Keratinocyte (primary cell): ENCODE results near the gene ACP7.

ENCODE experiments used
- EZH2 ChIP-seq: IDR thresholded peaks from one replicate; pipeline ENCODE4 v1.6.1; 2012; ENCODE audit warnings: inconsistent platforms, mild to moderate bottlenecking, low read length, moderate library complexity
- TF ChIP-seq, protein P1 (sequence below), 3 experiments: IDR thresholded peaks in 1 of 3; conservative IDR thresholded peaks in 1 of 3; optimal IDR thresholded peaks in 1 of 3; 2 replicates in 2 of 3; 3 replicates in 1 of 3; pipeline versions ENCODE3 to v1.5.1; 2011; ENCODE audit warnings: low read length in 3 of 3, mild to moderate bottlenecking in 3 of 3, moderate library complexity in 2 of 3, control low read depth in 1 of 3, inconsistent platforms in 1 of 3; ENCODE audit not compliant: insufficient read depth in 2 of 3; ENCODE audit errors: extremely low read depth in 1 of 3

DNA sequence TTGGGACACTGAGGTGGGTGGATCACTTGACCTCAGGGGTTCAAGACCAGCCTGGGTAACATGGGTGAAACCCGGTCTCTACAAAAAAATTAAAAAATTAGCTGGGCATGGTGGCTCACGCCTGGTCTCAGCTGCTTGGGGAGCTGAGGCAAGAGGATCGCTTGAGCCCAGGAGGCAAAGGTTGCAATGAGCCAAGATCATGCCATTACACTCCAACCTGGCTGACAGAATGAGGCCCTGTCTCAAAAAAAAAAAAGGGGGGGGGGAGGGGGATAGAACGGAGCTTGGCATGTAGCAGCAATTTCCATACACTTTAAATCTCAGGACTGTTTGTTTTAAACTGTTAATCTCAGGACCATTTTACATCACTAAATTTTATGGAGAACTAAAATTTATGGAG, 2.2 kb downstream of the ACP7 start:
- no peak for TF ChIP-seq EZH2
- TF ChIP-seq, protein P1, sequence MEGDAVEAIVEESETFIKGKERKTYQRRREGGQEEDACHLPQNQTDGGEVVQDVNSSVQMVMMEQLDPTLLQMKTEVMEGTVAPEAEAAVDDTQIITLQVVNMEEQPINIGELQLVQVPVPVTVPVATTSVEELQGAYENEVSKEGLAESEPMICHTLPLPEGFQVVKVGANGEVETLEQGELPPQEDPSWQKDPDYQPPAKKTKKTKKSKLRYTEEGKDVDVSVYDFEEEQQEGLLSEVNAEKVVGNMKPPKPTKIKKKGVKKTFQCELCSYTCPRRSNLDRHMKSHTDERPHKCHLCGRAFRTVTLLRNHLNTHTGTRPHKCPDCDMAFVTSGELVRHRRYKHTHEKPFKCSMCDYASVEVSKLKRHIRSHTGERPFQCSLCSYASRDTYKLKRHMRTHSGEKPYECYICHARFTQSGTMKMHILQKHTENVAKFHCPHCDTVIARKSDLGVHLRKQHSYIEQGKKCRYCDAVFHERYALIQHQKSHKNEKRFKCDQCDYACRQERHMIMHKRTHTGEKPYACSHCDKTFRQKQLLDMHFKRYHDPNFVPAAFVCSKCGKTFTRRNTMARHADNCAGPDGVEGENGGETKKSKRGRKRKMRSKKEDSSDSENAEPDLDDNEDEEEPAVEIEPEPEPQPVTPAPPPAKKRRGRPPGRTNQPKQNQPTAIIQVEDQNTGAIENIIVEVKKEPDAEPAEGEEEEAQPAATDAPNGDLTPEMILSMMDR (optimal IDR thresholded peaks at IDR 0.05 in 1 of 3, IDR thresholded peaks at IDR 0.05 in 1 of 3, conservative IDR thresholded peaks at IDR 0.05 in 1 of 3; ENCODE audit: extremely low read depth in 1 of 3, insufficient read depth in 2 of 3, low read length in 3 of 3): no peak
